ENCODE data around the gene ANAPC13.

ANAPC13 gene, protein sequence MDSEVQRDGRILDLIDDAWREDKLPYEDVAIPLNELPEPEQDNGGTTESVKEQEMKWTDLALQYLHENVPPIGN

DNA sequence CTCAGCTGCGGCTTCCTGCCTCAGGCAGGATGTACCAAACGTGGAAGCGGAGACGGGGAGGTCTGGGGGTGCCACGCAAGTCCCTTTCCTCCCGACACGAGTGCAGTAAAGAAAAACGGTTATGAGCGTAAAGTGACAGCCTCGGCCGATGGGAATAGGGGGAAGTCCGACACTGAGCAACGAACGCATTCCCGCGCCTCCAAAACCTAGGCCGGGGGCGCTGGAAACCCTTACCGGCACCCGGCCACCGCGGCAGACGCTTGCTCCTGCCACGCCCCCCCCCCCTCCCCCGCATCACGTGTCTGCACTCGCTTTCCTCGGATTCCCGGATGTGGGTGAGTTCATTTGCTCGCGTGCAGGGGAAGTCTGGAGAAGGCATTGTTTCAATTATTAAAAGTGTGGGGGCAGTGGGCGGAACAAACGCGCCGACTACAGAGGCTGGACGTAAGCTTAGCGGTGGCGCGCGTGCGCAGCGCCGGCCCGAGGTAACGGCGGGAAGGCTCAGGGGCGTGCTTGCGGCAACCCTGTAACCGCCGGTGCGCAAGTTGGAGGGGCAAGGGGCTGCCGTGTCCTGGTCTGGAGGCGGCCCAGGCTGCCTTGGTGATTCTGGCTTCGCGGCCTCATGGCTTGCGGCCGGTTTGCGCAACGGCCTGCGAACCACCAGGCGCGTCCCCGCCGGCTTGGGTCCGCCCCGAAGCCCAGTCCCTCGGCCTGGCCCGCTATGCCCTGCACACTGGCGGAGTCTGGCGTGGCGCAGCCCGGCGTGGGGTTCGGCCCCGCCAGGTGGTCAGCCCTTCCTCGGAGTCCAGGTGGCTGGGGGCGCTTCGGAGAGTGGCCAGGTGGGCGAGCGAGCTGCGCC lies at the start of gene ANAPC13, which contains the start of gene CEP63:
ANAPC13 (minus strand) TSS at position 268 of the 859 bp plus-strand sequence. CDS start 3,081 bp downstream, outside the sequence.
CEP63 (plus strand) TSS at position 340 of the 859 bp plus-strand sequence. CDS start 9,264 bp downstream, outside the sequence.
- peak; percentile 97 for DNase-seq

DNA sequence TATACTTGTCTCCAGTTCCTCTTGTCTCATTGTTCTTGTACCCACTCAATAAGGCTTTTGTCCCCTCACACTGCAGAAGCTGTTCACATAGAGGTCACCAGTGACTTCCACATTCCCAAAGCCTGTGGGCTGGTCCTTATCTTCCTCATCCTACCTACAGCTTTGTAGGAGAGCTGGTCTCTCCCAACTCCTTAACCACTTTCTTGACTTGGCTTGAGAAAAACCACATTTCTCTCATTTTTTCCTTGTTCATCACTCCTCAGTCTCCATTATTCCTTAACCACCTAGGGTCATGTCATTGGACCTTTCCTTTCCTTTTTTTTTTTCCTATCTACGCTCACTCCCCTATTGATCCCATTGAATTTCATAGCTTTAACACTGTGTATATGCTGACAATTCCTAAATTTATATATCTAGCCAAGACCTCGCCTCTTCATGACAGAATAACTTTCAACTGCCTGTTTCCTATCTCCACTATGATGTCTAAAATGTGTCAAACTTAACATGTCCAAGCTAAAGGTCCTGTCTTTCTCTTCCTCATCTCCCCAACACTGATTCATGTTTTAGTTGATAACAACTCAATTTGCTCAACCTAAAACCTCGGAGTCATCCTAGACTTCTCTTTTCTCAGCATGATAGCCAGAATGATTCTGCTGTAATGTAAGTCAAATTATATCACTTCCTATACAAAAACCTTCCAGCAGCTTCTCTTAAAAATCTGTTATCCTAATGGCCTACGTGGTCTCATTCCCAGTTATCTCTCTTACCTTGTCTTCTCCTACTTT lies 49.6 kb upstream of the ANAPC13 start:
- no peak for DNase-seq

DNA sequence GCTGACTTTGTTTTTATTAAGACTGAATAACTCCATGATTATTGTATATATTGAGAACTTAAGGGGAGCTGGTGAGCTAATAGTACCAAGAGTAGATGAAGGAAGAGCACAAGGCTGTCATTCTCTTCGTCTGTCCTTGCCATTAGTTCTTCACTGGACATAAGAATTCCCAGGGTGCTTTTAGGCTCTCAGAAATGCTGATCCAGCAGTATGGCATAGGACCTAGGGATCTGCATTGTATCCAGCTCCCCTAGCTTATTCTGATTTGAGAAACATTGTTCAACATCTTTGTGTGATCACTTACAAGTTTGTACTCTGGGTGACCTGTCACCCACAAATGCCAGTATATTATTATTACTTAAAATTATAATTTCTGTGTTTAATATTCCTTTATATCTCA lies 47.7 kb upstream of the ANAPC13 start:
- no peak for DNase-seq

DNA sequence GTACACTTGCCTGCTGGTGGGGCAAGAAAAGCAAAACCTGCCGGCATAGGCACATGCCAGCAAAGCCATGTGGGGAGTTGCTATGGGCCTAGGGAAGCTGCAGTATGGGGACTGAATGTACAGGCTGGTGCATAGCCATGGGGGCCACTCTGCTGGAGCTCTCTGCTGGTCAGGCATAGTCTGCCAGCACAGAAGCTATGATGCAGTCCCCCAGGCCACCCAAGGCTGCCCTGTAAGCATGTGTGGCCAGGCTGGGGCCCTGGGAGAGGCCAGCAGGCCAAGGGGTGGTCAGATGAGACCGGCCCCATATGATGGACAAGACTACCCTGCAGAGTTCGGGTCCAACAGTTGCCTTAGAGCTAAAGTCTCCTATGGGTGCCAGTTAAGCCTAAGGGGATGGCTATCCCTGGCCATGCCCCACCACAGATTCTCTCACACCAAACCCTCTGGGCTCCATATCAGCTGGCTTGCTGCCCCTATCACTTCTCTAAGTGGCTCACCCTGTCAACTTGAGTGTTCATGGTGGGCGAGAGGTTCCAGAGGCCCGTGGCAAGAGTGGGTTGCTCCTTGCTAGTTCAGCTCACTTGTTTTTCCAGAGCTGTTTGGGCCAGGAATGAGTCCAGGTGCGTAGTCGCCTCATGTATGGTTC lies 41.9 kb upstream of the ANAPC13 start:
- no peak for DNase-seq

DNA sequence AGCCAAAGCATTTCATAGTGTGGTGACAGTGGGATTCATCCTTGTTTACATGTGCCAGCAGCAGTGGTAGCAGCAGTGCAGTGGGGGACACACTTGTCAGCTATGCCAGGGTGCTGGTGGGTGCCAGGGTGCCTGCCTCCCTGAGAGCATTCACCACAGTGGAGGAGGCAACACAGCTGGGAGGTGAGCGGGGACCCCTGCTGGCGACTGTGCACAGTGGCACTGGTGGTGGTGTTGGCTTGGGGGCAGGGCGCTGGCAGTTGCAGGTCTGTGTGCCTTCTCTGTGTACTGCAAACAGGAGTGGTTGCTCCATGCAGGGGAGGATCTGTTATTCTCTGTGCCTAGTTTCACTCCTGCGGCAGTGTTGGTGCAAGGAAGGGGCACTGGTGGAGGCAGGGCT lies 41.3 kb upstream of the ANAPC13 start:
- DNase-seq = no peak

DNA sequence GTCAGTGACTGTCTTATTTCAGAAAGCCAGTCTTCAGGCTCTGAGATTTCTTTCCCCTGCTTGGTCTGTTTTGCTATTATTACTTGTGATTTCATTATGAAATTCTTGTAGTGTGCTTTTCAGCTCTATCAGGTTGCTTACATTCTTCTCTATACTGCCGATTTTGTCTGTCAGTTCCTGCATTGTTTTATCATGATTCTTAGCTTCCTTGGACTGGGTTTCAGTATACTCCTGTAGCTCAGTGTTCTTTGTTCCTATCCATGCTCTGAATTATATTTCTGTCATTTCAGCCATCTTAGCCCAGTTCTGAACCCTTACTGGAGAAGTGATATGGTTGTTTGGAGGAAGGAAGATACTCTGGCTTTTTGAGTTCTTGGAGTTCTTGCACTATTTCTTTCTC lies 40.5 kb upstream of the ANAPC13 start:
- no peak for DNase-seq

DNA sequence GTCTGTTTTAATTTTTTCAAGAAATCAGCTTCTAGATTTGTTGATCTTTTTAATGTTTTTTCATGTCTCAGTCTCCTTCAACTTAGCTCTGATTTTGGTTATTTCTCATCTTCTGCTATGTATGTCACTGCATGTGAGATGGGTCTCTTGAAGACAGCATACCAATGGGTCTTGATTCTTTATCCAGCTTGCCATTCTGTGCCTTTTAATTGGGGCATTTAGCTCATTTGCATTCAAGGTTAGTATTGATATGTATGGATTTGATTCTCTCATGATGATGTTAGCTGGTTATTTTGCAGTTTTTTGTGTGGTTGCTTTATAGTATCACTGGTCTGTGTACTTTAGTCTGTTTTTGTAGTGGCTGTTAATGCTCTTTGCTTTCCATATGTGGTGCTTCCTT lies 39.5 kb upstream of the ANAPC13 start:
- DNase-seq = no peak

DNA sequence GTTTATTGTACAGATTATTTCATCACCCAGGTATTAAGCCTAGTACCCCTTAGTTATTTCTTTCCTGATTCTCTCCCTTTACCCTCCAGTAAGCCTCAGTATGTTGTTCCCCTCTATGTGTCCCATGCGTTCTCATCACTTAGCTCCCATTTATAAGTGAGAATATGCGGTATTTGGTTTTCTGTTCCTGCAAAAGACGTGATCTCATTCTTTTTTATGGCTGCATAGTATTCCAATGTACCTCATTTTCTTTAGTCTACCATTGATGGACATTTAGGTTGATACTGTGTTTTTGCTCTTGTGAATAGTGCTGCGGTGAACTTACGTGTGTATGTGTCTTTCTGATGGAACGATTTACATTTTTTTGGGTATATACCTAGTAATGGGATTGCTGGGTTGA lies 36.8 kb upstream of the ANAPC13 start:
- no peak for DNase-seq

DNA sequence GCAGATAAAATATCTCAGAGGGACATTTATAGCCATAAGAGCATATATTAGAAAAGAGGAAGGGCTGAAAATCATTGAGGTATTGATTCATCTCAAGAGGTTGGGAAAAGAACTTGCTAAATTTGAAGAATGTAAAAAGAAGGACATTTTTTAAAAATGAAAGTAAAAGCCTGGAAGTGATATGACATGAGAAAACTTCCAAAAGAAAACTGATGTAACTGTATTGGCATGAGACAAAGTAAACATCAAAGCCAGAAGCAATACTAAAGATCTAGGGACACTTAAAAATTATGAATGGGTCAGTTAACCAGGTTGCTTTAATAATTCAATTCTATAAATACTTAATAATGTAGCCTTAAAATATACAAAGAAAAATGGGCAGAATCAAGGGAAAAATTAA lies 32.0 kb upstream of the ANAPC13 start:
- DNase-seq = no peak

DNA sequence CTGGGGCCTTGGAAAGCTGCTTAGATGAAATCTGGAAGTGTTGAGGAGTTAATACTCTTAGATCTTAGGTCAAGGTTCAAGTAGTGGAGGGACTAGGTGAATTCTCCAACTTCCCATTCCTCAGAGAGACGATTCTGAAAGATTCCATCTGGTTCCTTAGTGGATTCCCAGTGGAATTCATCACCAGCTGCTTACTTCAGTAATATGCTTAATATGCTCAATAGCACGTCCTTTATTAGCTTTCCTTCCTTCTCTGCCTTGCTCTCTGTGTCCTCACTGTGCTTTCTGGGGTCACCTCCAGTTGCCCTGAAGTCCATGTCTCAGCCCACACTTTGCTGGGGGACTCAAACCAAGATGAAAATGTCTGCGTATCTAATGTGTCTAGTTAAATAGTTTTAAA lies 31.1 kb upstream of the ANAPC13 start:
- DNase-seq = no peak

DNA sequence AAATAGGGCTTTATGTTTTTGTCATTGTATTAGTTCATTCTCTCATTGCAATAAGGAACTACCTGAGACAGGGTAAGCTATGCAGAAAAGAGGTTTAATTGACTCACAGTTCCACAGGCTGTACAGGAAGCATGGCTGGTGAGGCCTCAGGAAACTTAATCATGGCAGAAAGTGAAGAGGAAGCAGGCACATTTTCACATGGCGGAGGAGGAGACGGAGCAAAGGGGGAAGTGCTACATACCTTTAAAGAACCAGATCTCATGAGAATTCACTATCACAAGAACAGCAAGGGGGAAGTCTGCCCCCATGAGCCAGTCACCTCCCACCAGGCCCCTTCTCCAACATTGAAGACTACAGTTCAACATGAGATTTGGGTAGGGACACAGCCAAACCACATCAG lies 25.7 kb upstream of the ANAPC13 start:
- DNase-seq = no peak

DNA sequence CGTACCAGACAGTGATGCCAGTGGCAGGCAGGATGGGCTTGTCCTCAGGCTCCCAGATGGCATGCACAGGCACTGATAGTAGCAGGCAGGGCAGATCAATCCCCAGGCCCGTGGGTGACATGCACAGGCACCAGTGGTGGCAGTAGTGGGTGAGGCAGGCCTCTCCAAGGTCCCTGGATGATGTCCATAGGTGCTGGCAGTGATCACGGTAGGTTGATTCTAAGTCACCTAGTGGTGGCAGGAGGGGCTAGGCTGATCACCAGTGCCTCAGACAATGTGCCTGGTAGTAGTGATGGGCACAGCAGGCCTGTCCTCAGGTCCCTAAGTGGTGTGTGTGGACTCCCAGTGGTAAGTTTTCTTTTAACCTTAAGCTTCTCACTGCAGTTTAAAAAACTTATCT lies 19.7 kb upstream of the ANAPC13 start:
- DNase-seq = no peak

DNA sequence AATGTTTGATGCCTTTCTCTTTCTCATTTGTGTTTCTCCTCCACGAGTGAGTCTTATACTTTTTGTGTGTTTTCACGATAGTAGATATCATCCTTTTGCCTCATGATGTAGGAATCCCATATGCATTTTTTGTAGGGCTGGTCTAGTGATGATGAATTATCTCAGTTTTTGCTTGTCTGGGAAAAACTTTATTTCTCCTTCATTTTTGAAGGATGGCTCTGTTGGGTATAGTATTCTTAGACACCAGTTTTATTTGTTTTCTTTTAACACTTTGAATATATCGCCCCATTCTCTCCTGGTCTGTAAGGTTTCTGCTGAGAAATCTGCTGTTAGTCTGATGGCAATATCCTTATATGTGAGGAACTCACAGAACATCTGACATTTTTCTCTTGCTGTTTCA lies 18.3 kb upstream of the ANAPC13 start:
- no peak for DNase-seq

DNA sequence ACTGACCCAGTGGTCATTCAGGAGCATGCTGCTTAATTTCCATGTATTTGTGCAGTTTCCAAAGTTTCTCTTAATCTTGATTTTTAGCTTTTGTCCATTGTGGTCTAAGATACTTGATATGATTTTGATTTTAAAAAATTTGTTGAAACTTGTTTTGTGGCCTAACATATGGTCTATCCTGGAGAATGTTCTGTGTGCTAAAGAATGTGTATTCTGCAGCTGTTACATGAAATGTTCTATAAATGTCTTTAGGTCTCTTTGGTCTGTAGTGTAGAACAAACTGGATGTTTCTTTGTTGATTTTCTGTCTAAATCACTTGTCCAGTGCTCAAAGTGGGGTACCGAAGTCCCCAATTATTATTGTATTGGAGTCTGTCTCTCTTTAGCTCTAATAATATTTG lies 17.5 kb upstream of the ANAPC13 start:
- no peak for DNase-seq

DNA sequence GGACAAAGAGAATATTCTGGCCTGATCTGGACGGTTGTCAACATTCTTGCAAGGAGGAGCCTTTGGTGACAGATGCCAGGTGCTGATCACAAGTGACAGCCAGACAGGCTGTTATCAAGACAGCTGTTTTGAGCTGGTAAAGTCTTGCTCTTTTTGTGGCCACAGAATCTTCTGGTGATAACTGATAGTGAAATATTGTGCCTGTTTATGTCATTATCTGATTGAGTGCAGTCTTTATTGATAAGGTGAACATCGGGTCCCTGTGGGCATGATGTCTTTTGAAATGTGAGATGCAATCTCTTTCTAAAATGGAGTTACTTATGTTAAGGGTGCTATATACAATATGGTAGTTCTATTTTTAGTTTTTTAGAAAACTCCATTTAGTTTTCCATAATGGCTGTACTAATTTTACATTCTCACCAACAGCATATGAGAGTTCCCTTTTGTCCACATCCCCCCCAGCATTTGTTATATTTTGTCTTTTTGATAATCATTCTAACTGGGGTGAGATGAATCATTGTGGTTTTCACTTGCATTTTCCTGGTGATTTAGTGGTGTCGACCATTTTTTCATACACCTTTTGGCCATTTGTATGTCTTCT lies 10.8 kb upstream of the ANAPC13 start:
- DNase-seq = no peak

DNA sequence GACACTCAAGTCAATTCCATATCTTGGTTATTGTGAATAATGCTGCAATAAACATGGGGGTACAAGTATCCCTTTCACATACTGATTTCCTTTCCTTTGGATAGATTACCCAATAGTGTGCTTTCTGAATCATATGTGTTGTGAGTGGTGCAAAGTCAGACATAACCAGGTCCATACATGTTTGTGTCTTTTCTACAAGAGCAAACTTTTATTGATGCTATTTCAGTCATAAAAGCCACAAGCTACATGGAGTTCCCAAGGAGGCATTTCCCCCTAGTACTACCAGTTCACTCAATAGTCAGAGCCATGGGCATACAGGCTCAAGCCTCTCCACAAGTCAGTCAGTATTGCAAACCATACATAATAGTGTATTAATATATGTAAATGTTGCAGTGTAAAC lies 10.2 kb upstream of the ANAPC13 start:
- no peak for DNase-seq

DNA sequence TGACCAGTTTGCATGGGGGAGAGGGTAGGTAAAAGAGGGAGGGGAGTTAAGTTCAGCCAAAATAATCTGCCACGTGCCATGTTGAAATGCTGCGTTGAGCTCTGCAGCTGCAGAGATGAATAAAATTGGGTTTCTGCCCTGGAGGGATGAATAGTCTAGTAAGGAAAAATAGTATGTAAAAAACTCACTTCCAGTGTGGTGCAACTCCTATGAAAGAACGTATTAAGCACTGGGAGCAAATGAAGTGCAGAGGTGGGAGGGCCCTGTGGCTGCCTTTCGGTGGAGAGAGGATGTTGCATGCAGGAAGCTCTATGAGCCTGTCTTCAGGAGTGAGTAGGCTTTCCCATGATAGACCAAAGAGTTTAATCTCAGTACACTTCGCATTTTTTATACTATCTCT lies 8.7 kb upstream of the ANAPC13 start:
- DNase-seq = no peak

DNA sequence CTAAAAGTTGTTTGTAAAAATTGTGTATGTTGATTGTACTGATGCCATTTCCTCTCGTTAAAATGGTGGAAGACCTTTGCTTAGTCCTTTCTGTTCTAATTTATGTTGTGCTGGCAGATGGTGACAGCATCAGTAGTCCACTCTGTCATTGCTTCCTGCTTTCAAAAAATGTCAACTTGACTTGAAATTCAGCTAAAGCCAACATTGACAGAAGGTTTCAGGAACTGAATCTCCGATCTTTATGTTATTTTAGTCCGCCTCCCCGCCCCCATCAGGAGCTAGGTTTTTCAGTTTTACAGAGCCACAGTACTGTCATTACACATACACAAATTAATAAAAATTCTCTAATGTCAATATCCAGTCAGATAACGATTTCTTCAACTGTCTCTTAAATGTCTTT lies 1.6 kb upstream of the ANAPC13 start:
- DNase-seq = no peak

DNA sequence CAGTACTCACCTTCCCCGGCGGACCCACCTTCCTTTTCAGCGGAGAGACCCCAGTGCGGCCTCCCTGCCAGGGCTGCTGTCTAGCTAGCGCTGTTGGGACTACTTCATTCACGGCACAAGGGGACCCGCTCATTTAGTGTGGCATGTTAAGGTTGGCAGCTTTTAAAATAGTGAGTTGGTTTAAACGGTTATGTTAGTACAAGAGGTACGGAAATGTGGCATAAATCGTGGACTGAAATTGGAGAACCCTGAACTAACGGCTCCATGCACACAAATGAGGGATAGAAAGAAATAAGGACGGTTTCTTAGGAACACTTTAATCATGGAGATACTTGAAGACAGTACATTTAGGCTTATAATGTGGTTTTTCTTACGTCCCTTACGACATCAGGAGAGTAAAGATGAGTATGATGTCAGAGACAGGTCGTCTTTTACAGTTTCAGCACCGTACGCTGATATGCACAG lies 824 bp upstream of the ANAPC13 start:
- DNase-seq = peak; percentile 16

DNA sequence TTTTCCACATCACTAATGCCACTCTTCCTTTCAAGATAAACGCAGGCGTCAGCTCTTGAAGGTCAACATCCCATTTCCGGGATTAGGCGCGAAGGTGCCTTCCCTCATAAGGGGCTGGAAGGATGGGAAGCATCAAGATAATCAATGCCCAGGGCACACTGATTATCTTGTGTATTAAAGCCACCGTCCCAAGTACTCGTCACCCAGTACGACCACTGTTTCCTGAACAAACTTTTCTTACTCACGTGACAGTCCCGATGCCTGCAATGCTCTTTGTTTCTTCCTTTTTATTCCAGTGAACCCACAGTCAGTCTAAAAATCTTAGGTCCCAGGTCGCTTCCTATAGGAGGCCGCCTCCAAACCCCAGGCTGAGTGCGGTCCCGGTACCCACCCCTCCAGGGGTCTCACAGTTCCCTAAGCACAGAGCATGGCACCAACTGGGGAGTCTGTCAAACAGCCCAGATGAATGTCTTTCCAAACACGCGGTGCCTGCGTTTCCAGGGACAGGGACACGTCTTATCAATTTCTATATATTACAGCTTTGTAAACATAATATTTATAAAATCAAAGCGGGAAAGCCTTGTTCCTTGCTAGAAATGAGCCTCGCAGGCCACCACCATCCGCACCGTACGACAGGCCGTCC lies 589 bp downstream of the ANAPC13 start:
- peak; percentile 55 for DNase-seq

DNA sequence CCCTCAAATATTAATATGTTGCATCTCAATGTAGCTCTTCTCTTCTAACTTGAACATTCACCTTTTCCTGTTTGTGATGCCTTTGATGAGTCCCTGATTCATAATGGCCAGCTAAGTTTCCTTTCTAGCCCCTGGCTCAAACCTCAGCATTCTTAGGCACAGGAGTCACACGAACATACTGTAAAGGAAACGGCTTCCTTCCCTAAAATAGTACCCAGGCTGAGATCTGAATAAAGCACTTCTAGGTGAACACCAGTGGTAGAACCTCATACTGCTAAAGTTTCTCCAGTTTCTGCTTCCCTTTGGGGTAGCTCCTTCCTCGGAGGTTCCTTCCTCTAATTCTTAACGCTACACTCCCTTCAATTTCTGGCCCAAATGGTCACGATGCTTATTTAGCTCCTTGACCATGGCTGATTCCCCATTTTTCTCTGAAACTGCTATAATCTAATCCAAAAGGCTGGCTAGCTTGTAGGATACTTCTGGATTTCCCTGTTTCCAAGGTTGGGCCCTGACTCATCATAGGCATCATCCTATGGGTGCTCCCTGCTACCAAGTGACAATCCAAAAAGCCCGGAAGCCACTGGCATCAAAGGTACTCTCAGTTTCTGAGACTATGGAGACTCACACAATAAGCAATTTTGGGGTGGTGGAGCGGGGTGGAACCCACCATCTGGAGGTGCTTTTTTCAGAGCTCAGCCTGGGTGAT lies 2.4 kb downstream of the ANAPC13 start:
- no peak for DNase-seq

DNA sequence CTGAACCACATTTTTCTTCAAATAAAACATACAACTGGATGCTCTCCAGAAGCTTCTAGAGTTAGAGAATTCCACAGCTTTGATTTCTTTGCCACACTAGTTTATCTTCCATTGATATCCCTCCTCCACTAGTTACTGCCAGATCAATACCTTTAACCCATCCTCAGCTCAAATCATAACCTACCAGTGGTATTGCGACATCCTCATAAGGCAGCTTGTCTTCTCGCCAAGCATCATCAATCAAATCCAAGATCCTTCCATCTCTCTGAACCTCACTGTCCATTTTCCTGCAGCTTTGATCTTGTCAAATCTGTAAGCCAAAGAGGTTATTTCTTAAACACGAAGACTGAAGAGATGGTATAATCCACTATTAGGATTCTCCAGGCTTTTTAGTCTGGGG lies 3.2 kb downstream of the ANAPC13 start:
- no peak for DNase-seq
